Heart left ventricle (tissue), 16 donors: ENCODE results near the gene EVC2. TPM values are rescaled to one million over a fixed set of nuclear protein-coding genes. Genes with fewer than 3 reads are reported as not detected.

ENCODE experiments used
- ATAC-seq, 4 donors: fragments of 200-7000 bp; cut with Tn5 transposase; one replicate each; pipeline ENCODE4 v1.9.1; 2020 to 2022; ENCODE audit warnings: moderate library complexity in 4 of 4, mild to moderate bottlenecking in 3 of 4, moderate number of reproducible peaks in 1 of 4
- DNase-seq, 5 donors: peaks; one replicate each; pipeline ENCODE4 v3.0.0-alpha.2; 2020
- H3K27ac ChIP-seq, 12 donors: fragments of 200-600 bp; sonication (generic) in 4 of 12; one replicate each; pipeline versions ENCODE4 v1.5.0 to v1.8.0; 2016 to 2022; ENCODE audit warnings: mild to moderate bottlenecking in 2 of 12
- H3K27me3 ChIP-seq, 9 donors: fragments of 200-600 bp; sonication (generic) in 2 of 9; one replicate each; pipeline versions ENCODE4 v1.5.1 to v1.8.0; 2016 to 2022; ENCODE audit warnings: mild to moderate bottlenecking in 3 of 9
- H3K36me3 ChIP-seq, 9 donors: fragments of 200-600 bp; sonication (generic) in 2 of 9; one replicate each; pipeline versions ENCODE4 v1.5.0 to v1.8.0; 2018 to 2022; ENCODE audit warnings: mild to moderate bottlenecking in 2 of 9
- H3K4me1 ChIP-seq, 12 donors: fragments of 200-600 bp; sonication (generic) in 4 of 12; one replicate each; pipeline versions ENCODE4 v1.5.0 to v1.8.0; 2016 to 2022; ENCODE audit warnings: mild to moderate bottlenecking in 3 of 12
- H3K4me3 ChIP-seq, 12 donors: fragments of 200-600 bp; sonication (generic) in 4 of 12; one replicate each; pipeline versions ENCODE4 v1.5.0 to v1.8.0; 2017 to 2022; ENCODE audit warnings: mild to moderate bottlenecking in 9 of 12, moderate library complexity in 4 of 12
- H3K9me3 ChIP-seq, 12 donors: fragments of 200-600 bp; sonication (generic) in 4 of 12; one replicate each; pipeline versions ENCODE4 v1.5.0 to v1.8.0; 2016 to 2022; ENCODE audit warnings: mild to moderate bottlenecking in 1 of 12
- POLR2A ChIP-seq, 2 donors: fragments of 450-650 bp; IDR thresholded peaks; one replicate each; pipeline ENCODE4 v1.6.1; 2017; ENCODE audit warnings: antibody characterized with exemption in 2 of 2, mild to moderate bottlenecking in 2 of 2, moderate library complexity in 2 of 2
- WGBS, 4 donors: extraction: QIAGEN DNeasy Blood & Tissue Kit in 2 of 4; methylation state at CpG; one replicate each; pipeline versions ENCODE4 v1.1.5 to v1.1.7; 2013 to 2018; 5-methylcytosine and 5-hydroxymethylcytosine counted together
- intact Hi-C, 10 donors: fragments of 100-400 bp; cut with DNase I; formaldehyde crosslinking; loops; one replicate each; pipeline versions ENCODE4 v1.11.1 to v1.14.2; 2022
- polyA plus RNA-seq, 2 donors: library from polyadenylated mRNA; stranded (reverse); fragments of 200-250 nt; gene quantifications; one replicate each; pipeline ENCODE4 v1.2.3, GENCODE V29; 2013
- total RNA-seq, 9 donors: library from RNA; depleted of rRNA in 2 of 9; stranded (reverse); fragments of >200 nt in 2 of 9; fragmentation: NEBNext Ultra II Directional in 3 of 9; extraction: Animal tissue kit (Norgen Biotek cat#: 25700) in 3 of 9; gene quantifications; one replicate each; pipeline versions ENCODE4 v1.1.0 to v1.2.4, GENCODE V29; 2016 to 2023
- TF ChIP-seq, protein P1 (sequence below), 12 donors: fragments of 200-600 bp; sonication (generic) in 4 of 12; IDR thresholded peaks; one replicate each; pipeline versions ENCODE4 v1.5.0 to v1.8.0; 2018 to 2022; ENCODE audit warnings: antibody characterized with exemption in 12 of 12, mild to moderate bottlenecking in 5 of 12
- donor health status: ischemic (EF 13 %, LVEDD 7.1; RV severe dilation, severe dysfunction).
- donor health status: healthy with polysubstance abuse.
- donor health status: DM: no; HTN: yes; CAD: no.
- donor health status: DM: no; HTN: no; CAD: no.
- donor health status: ischemic (EF 25% LVEDD 6.9; RV normal size, moderate dysfunction).
- donor health status: ischemic (EF 25% LVEDD 5.7; RV mildly dilated, moderate dysfunction).
- donor health status: healthy.
- donor health status: DM: yes; HTN: yes; CAD: no.
- donor health status: ischemic (EF 35%, LVEDD 5.7; RV mildly dilated, moderate dysfunction).
- donor health status: nonischemic (EF 11% LVEDD 7.7; RV severe dilation, severe dysfunction).
- donor health status: DM: yes; HTN: yes; CAD: no.
- donor health status: PGD.
- donor health status: ischemic (EF 29% LVEDD 5.4; RV normal size, mild dysfunction).
- donor health status: nonischemic (EF 23%, LVEDD 6.1; RV moderate dilation, normal function).

Gene EVC2
- total and polyA plus RNA-seq, 11 donors = 0.46 to 3.1 (median 0.95) TPM

GRCh38 chr4:5742968-5743367, 34.6 kb upstream of the EVC2 start:
- no peak for DNase-seq
- no peaks in the 10 kb centered on the region for H3K27me3 ChIP-seq
- TF ChIP-seq, protein P1, sequence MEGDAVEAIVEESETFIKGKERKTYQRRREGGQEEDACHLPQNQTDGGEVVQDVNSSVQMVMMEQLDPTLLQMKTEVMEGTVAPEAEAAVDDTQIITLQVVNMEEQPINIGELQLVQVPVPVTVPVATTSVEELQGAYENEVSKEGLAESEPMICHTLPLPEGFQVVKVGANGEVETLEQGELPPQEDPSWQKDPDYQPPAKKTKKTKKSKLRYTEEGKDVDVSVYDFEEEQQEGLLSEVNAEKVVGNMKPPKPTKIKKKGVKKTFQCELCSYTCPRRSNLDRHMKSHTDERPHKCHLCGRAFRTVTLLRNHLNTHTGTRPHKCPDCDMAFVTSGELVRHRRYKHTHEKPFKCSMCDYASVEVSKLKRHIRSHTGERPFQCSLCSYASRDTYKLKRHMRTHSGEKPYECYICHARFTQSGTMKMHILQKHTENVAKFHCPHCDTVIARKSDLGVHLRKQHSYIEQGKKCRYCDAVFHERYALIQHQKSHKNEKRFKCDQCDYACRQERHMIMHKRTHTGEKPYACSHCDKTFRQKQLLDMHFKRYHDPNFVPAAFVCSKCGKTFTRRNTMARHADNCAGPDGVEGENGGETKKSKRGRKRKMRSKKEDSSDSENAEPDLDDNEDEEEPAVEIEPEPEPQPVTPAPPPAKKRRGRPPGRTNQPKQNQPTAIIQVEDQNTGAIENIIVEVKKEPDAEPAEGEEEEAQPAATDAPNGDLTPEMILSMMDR (IDR thresholded peaks at IDR 0.05) = no peak
- TF ChIP-seq POLR2A (IDR thresholded peaks at IDR 0.05) = no peak
- H3K9me3 ChIP-seq = no peaks in the 10 kb centered on the region
- H3K4me3 ChIP-seq = no peak overlapping the region
- no peak overlapping the region for H3K27ac ChIP-seq
- H3K4me1 ChIP-seq = peaks cover 0 to 15% (median 0%) of the 10 kb centered on the region in 12 donors
- WGBS, 4 donors = 88 to 97% (median 90%) methylated on average over 2 of the region's 2 CpGs
- peaks cover 0 to 44% (median 7%) of the 10 kb centered on the region in 9 donors for H3K36me3 ChIP-seq
- no peak for ATAC-seq
- intact Hi-C loops = no loop called here

DNA sequence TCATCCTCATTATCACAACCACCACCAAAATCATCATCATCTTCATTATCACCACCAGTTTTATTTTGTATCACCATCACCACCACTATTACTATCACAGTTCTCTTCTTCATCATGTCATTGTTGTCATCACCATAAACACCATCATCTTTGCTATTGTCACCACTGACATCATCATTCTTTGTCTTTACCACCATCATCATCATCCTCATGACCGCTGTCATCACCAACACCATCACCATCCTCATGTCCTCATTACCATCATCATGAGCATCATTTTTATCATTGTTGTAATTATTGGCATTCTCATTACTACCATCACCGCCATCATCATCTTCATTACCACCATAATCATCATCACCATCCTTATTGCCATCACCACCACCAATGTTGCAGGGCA, 34.0 kb upstream of the EVC2 start:
- H3K27me3 ChIP-seq = no peaks in the 10 kb centered on the region
- TF ChIP-seq, protein P1 (IDR thresholded peaks at IDR 0.05) = no peak
- no peak for TF ChIP-seq POLR2A (IDR thresholded peaks at IDR 0.05)
- H3K4me3 ChIP-seq = no peak overlapping the region
- peaks cover 0 to 9% (median 0%) of the 10 kb centered on the region in 12 donors for H3K4me1 ChIP-seq
- intact Hi-C loops = no loop called here
- no peaks in the 10 kb centered on the region for H3K9me3 ChIP-seq
- H3K36me3 ChIP-seq = peaks cover 0 to 44% (median 7%) of the 10 kb centered on the region in 9 donors
- no peak for DNase-seq
- 95 to 97% (median 95%) methylated on average over 2 of the region's 2 CpGs for WGBS, 4 donors
- ATAC-seq = no peak
- H3K27ac ChIP-seq = no peak overlapping the region

- intact Hi-C loops = no loop called here
- peaks cover 0 to 50% (median 18%) of the 10 kb centered on the region in 9 donors for H3K36me3 ChIP-seq
- DNase-seq (no peak), ATAC-seq (no peak)
- no peaks in the 10 kb centered on the region for H3K4me1 ChIP-seq
- no peaks in the 10 kb centered on the region for H3K27me3 ChIP-seq
- no peak overlapping the region for H3K27ac ChIP-seq
- 96 to 98% (median 97%) methylated on average over 2 of the region's 2 CpGs for WGBS, 4 donors
- no peak overlapping the region for H3K4me3 ChIP-seq
- H3K9me3 ChIP-seq = no peaks in the 10 kb centered on the region
- TF ChIP-seq, protein P1 (IDR thresholded peaks at IDR 0.05) = no peak
- no peak for TF ChIP-seq POLR2A (IDR thresholded peaks at IDR 0.05)
Observed at GRCh38 chr4:5738061-5738460, 29.7 kb upstream of the EVC2 start.

DNA sequence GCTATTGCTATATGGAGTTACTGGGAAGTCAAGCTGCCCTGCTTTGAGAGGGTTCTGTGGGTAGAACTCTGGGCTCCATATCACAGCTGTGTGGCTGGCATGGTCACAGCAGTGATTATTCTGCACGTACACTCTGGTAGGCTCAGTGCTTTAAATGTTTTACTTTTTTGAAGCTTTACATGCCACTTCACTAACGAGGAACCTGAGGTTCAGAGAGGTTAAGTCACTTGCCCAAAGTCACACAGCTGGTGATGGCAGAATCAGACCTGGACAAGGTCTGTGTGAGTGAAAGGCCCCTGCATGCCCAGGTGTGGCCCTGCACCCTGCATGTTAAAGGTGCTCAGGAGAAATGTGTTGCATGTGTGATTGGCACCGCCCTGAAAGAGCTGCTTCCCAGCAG, 27.1 kb upstream of the EVC2 start:
- Histone ChIP-seq H3K27me3 (no peaks in the 10 kb centered on the region), H3K36me3 (peaks cover 0 to 46% (median 14%) of the 10 kb centered on the region in 9 donors), H3K4me3 (no peak overlapping the region), H3K4me1 (no peaks in the 10 kb centered on the region), H3K9me3 (no peaks in the 10 kb centered on the region), H3K27ac (no peak overlapping the region)
- WGBS, 4 donors = 82 to 94% (median 83%) methylated on average over 3 of the region's 3 CpGs
- no peak for TF ChIP-seq POLR2A (IDR thresholded peaks at IDR 0.05)
- TF ChIP-seq, protein P1 (IDR thresholded peaks at IDR 0.05) = no peak
- intact Hi-C loops = no loop called here
- DNase-seq (no peak), ATAC-seq (no peak)
